Stimulated activated CD8-positive, alpha-beta memory T cell treated with anti-CD3 and anti-CD28 coated beads, Interleukin-12 subunit alpha, Interleukin-12 subunit beta, amount 100 ng/mL, for 4 hours (primary cell): ENCODE data around the gene AARS2.

Experiments
- DNase-seq: peaks from one replicate; pipeline ENCODE4 v3.0.0-alpha.2; 2020; ENCODE audit warnings: low read depth

Gene AARS2

GRCh38 chr6:44300292-44300823, 12.8 kb downstream of the AARS2 start:
- DNase-seq, result no peak

- no peak for DNase-seq
These were observed 14.3 kb downstream of the AARS2 start for GRCh38 chr6:44298864-44299263.

GRCh38 chr6:44298055-44298803, 14.9 kb downstream of the AARS2 start:
- no peak for DNase-seq

GRCh38 chr6:44297063-44298038, 15.8 kb downstream of the AARS2 start:
- no peak for DNase-seq

GRCh38 chr6:44294832-44295791, 18.0 kb downstream of the AARS2 start:
- no peak for DNase-seq

- DNase-seq, result no peak
These were observed 20.3 kb downstream of the AARS2 start for GRCh38 chr6:44292661-44293365.

GRCh38 chr6:44291841-44292240, 21.3 kb downstream of the AARS2 start:
- no peak for DNase-seq

- no peak for DNase-seq
These were observed 23.4 kb downstream of the AARS2 start for GRCh38 chr6:44289726-44290260.

GRCh38 chr6:44286747-44287146, 26.4 kb downstream of the AARS2 start:
- DNase-seq, result no peak

- DNase-seq, result no peak
These were observed 26.9 kb downstream of the AARS2 start for GRCh38 chr6:44286285-44286565.

GRCh38 chr6:44285552-44286284, 27.4 kb downstream of the AARS2 start:
- DNase-seq, result no peak

GRCh38 chr6:44284867-44285266, 28.3 kb downstream of the AARS2 start:
- DNase-seq, result no peak

- DNase-seq, result no peak
These were observed 29.0 kb downstream of the AARS2 start for GRCh38 chr6:44284121-44284520.

GRCh38 chr6:44278774-44279697, 34.1 kb downstream of the AARS2 start:
- DNase-seq, result no peak

GRCh38 chr6:44278315-44278714, 34.8 kb downstream of the AARS2 start:
- DNase-seq, result no peak

- no peak for DNase-seq
These were observed 35.4 kb downstream of the AARS2 start for GRCh38 chr6:44277763-44278162.

- DNase-seq, result no peak
These were observed 36.2 kb downstream of the AARS2 start for GRCh38 chr6:44276667-44277640.
